ENCODE measurements around the gene PRR5L. TPM values are rescaled to one million over a fixed set of nuclear protein-coding genes. Genes with fewer than 3 reads are reported as not detected.

PRR5L gene, protein sequence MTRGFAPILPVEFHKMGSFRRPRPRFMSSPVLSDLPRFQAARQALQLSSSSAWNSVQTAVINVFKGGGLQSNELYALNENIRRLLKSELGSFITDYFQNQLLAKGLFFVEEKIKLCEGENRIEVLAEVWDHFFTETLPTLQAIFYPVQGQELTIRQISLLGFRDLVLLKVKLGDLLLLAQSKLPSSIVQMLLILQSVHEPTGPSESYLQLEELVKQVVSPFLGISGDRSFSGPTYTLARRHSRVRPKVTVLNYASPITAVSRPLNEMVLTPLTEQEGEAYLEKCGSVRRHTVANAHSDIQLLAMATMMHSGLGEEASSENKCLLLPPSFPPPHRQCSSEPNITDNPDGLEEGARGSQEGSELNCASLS
- 10 to 100 TPM in 1 of 4 donors, 1 to 10 TPM in 3; 3.3 to 11.9 (median 5.1) TPM for total RNA-seq
- 100 to 1,000 TPM in 1 of 3 donors, 10 to 100 TPM in 2; 75.7 to 105 (median 99.1) TPM for polyA plus RNA-seq

DNA sequence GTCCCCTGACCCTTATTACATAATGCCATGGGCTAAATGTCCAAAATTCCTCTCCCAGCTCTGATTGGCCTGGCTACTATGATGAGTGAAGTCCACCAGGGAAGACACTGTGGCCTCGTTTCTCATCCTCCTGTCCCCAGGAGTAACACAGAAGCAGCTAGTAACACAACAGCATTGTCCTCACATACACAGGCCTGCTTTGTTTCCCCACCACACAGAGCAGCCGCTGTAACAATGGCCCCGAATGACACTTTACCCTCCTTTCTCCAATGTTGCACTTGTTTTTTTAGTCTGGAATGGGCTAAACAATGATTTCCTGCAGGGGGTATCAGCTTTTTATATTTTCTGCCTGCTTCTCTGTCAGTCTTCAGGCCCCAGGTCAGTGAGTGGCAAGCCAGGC is at the start of gene PRR5L:
TSS of gene PRR5L (plus strand) at position 363 of the 400 bp plus-strand sequence. CDS start 104,834 bp downstream, outside the sequence.
- intact Hi-C loops (cut with DNase I), result no loop called here

DNA sequence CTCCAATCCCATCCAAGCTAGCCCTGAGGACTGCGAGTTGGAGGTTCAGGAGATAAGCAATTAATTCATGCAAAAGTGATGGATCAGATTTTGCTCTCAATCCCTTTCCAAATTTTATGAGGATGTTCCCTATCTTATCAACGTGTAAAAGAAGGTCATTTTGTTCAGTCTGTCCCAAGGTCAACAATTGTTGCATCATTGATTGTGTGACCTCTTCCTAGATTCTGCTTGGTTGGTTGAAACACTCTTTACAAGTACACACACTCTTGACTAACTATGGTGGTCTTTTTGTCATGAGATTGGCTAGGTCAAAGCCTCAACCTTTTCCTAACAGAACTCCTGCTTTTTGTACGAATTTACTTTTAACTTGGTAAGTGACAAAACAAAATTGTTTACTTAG is 48.6 kb upstream of the PRR5L start:
- no peaks in the 10 kb centered on the region for H3K36me3 ChIP-seq
- no peak overlapping the region for H3K4me3 ChIP-seq
- no peak for TF ChIP-seq POLR2AphosphoS5 (IDR thresholded peaks at IDR 0.05)
- H3K27me3 ChIP-seq, result no peaks in the 10 kb centered on the region
- no peak overlapping the region for H3K27ac ChIP-seq
- no peaks in the 10 kb centered on the region for H3K9me3 ChIP-seq
- no peak for DNase-seq
- no peaks in the 10 kb centered on the region for H3K4me1 ChIP-seq
- 45 to 60% methylated on average over 3 of the region's 3 CpGs for WGBS, 2 donors
- intact Hi-C loops (cut with DNase I), result no loop called here

More for the DNA sequence above, at the start of gene PRR5L:
- no peaks in the 10 kb centered on the region for H3K27me3 ChIP-seq
- no peak for DNase-seq
- TF ChIP-seq, protein P1, sequence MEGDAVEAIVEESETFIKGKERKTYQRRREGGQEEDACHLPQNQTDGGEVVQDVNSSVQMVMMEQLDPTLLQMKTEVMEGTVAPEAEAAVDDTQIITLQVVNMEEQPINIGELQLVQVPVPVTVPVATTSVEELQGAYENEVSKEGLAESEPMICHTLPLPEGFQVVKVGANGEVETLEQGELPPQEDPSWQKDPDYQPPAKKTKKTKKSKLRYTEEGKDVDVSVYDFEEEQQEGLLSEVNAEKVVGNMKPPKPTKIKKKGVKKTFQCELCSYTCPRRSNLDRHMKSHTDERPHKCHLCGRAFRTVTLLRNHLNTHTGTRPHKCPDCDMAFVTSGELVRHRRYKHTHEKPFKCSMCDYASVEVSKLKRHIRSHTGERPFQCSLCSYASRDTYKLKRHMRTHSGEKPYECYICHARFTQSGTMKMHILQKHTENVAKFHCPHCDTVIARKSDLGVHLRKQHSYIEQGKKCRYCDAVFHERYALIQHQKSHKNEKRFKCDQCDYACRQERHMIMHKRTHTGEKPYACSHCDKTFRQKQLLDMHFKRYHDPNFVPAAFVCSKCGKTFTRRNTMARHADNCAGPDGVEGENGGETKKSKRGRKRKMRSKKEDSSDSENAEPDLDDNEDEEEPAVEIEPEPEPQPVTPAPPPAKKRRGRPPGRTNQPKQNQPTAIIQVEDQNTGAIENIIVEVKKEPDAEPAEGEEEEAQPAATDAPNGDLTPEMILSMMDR (IDR thresholded peaks at IDR 0.05), result no peak
- no peak for TF ChIP-seq EP300 (IDR thresholded peaks at IDR 0.05)
- TF ChIP-seq POLR2A (IDR thresholded peaks at IDR 0.05), result no peak
- TF ChIP-seq POLR2AphosphoS5 (IDR thresholded peaks at IDR 0.05), result no peak
- 86 to 90% methylated on average over 3 of the region's 3 CpGs for WGBS, 2 donors
- no peak within 1 kb of the TSS for H3K4me3 ChIP-seq
- peaks cover 0 to 7% (median 3%) of the 10 kb centered on the region in 4 donors for H3K4me1 ChIP-seq
- no peaks in the 10 kb centered on the region for H3K9me3 ChIP-seq
- H3K36me3 ChIP-seq, result no peaks in the 10 kb centered on the region
- H3K27ac ChIP-seq, result no peak within 1 kb of the TSS

DNA sequence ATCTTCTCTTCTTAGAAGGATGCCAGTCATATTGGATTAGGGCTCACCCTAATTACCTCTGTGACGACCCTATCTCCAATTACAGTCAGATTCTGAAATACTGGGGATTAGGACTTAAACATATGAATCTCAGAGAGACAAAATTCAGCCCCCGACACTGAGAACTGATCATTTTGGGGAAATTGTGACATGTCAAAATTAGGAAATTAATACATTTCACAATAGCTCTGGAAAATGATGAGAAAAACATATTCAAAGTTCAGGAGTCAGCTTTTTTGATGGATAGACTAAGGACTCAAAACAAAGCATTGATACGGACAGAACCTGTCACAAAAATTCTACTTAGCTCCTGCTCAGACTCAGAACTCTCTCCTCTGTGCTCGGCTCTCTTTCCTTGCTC is 47.7 kb upstream of the PRR5L start:
- TF ChIP-seq EP300 (IDR thresholded peaks at IDR 0.05) (no peak), POLR2A (IDR thresholded peaks at IDR 0.05) (no peak), POLR2AphosphoS5 (IDR thresholded peaks at IDR 0.05) (no peak)
- TF ChIP-seq, protein P1 (IDR thresholded peaks at IDR 0.05), result no peak
- H3K9me3 ChIP-seq, result no peaks in the 10 kb centered on the region
- intact Hi-C loops (cut with DNase I), result no loop called here
- H3K4me1 ChIP-seq, result no peaks in the 10 kb centered on the region
- no peak overlapping the region for H3K27ac ChIP-seq
- 68 to 69% methylated on average over 4 of the region's 4 CpGs for WGBS, 2 donors
- no peaks in the 10 kb centered on the region for H3K27me3 ChIP-seq
- no peak overlapping the region for H3K4me3 ChIP-seq
- no peak for DNase-seq
- no peaks in the 10 kb centered on the region for H3K36me3 ChIP-seq

DNA sequence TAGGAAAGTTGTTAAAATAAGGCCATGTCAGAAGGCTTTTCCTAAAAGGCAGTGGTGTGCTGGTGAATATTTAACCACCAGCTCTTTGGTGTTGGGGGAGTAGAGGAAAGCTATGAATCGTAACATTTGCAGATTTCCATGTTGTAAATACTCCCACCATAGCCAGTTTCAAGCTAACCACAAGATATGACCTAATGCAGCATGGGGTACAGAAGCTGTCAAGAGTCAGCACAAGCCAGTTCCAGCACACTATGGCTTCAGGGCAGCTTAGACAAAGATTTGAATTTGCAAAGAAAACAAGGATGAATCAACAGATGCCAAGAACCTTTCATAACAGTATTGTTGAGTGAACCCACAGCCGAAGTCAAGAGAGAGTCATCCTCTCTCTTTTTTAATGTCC is 46.8 kb upstream of the PRR5L start:
- TF ChIP-seq, protein P1 (IDR thresholded peaks at IDR 0.05), result no peak
- no peak for TF ChIP-seq POLR2AphosphoS5 (IDR thresholded peaks at IDR 0.05)
- TF ChIP-seq EP300 (IDR thresholded peaks at IDR 0.05), result no peak
- no peak for TF ChIP-seq POLR2A (IDR thresholded peaks at IDR 0.05)
- intact Hi-C loops (cut with DNase I), result no loop called here
- no peak for DNase-seq
- no peak overlapping the region for H3K4me3 ChIP-seq
- H3K36me3 ChIP-seq, result no peaks in the 10 kb centered on the region
- H3K27ac ChIP-seq, result no peak overlapping the region
- H3K27me3 ChIP-seq, result no peaks in the 10 kb centered on the region
- no peaks in the 10 kb centered on the region for H3K9me3 ChIP-seq
- WGBS, 2 donors, result 50 to 68% methylated on average over 2 of the region's 2 CpGs
- H3K4me1 ChIP-seq, result no peaks in the 10 kb centered on the region

DNA sequence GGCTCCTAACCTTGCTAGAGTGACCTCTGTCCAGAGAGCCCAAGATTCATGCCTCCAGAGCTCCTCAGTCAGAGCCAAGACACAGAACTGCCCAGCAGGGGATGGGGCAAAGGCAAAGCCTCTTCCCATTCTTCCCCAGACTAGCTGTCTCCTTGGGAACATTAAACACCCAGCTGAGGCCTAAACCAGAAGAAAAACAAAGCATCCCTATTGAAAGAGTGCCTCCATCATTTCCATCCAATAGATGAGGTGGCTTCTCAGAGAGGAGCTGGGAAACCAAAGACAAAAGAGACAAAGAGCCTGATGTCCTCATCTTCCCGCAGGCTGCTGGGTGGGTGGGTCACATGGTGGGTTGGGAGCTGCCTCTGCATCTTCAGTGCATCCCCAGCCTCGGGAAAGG is 44.3 kb upstream of the PRR5L start:
- Histone ChIP-seq H3K9me3 (no peaks in the 10 kb centered on the region), H3K27ac (no peak overlapping the region), H3K36me3 (no peaks in the 10 kb centered on the region), H3K4me1 (no peaks in the 10 kb centered on the region), H3K27me3 (no peaks in the 10 kb centered on the region), H3K4me3 (no peak overlapping the region)
- no peak for DNase-seq
- TF ChIP-seq, protein P1 (IDR thresholded peaks at IDR 0.05), result no peak
- TF ChIP-seq EP300 (IDR thresholded peaks at IDR 0.05) (no peak), POLR2AphosphoS5 (IDR thresholded peaks at IDR 0.05) (no peak), POLR2A (IDR thresholded peaks at IDR 0.05) (no peak)
- intact Hi-C loops (cut with DNase I), result no loop called here
- WGBS, 2 donors, result 67 to 82% methylated on average over 2 of the region's 2 CpGs

All from sigmoid colon (tissue), 7 donors.